PC-3 (cell line): ENCODE results near the gene COL25A1. TPM values are rescaled to one million over a fixed set of nuclear protein-coding genes. Genes with fewer than 3 reads are reported as not detected.

Experiments
- ATAC-seq: fragments of 200-7000 bp; cut with Tn5 transposase; 2 replicates; pipeline ENCODE4 v1.9.1; 2020; ENCODE audit warnings: mild to moderate bottlenecking, moderate library complexity
- BruUV-seq: library from RNA; stranded (reverse); fragments of 400-500 nt; replicated peaks from 2 replicates; lab custom pipeline; 2021; lab: Mats Ljungman, UMichigan
- CTCF ChIA-PET: fragments of 300-600 bp; sonication (Branson Sonifier 250); formaldehyde crosslinking; loops from one replicate; lab custom pipeline; 2022; ENCODE audit warnings: antibody characterized with exemption; lab: Charles Lee
- POLR2A ChIA-PET: fragments of 300-600 bp; sonication (Branson Sonifier 250); formaldehyde crosslinking; loops from one replicate; lab custom pipeline; 2022; ENCODE audit warnings: antibody characterized with exemption; ENCODE audit not compliant: unreplicated experiment; lab: Charles Lee
- DNase-seq: peaks from one replicate; pipeline ENCODE4 v3.0.0-alpha.2; 2015
- H2AFZ ChIP-seq: fragments of 300-600 bp; sonication (generic); 2 replicates; pipeline ENCODE4 v1.6.0; 2016; ENCODE audit warnings: antibody characterized with exemption, low read length
- H3F3A ChIP-seq: fragments of 300-600 bp; sonication (generic); one replicate; pipeline ENCODE4 v1.6.0; 2017; ENCODE audit warnings: antibody characterized with exemption, low read length, control low read depth, mild to moderate bottlenecking; ENCODE audit not compliant: unreplicated experiment
- H3K27ac ChIP-seq: fragments of 300-600 bp; sonication (generic); 2 replicates; pipeline ENCODE4 v1.5.1; 2016; ENCODE audit warnings: mild to moderate bottlenecking, low read length
- H3K27me3 ChIP-seq: fragments of 300-600 bp; sonication (generic); 2 replicates; pipeline ENCODE4 v1.6.1; 2016; ENCODE audit warnings: low read length, mixed read lengths
- H3K36me3 ChIP-seq: fragments of 300-600 bp; sonication (generic); 2 replicates; pipeline ENCODE4 v1.6.1; 2016; ENCODE audit warnings: low read depth, mixed run types, low read length, mixed read lengths
- H3K4me1 ChIP-seq: fragments of 300-600 bp; sonication (generic); 2 replicates; pipeline ENCODE4 v1.5.1; 2016; ENCODE audit warnings: low read length; ENCODE audit not compliant: insufficient read depth
- H3K4me2 ChIP-seq: fragments of 300-600 bp; sonication (generic); 2 replicates; pipeline ENCODE4 v1.6.0; 2016; ENCODE audit warnings: low read length
- H3K4me3 ChIP-seq: fragments of 300-600 bp; sonication (generic); 2 replicates; pipeline ENCODE4 v1.5.1; 2016; ENCODE audit warnings: mild to moderate bottlenecking, low read length, mixed read lengths
- H3K79me2 ChIP-seq: fragments of 300-600 bp; sonication (generic); 2 replicates; pipeline ENCODE4 v1.6.1; 2017; ENCODE audit warnings: low read length, mixed read lengths
- H3K9ac ChIP-seq: fragments of 300-600 bp; sonication (generic); 2 replicates; pipeline ENCODE4 v1.6.0; 2016; ENCODE audit warnings: mild to moderate bottlenecking, low read length
- H3K9me2 ChIP-seq: fragments of 300-600 bp; sonication (generic); replicated peaks from 2 replicates; pipeline ENCODE4 v1.6.1; 2016; ENCODE audit warnings: mixed run types, low read length, mixed read lengths
- H3K9me3 ChIP-seq: fragments of 300-600 bp; sonication (generic); 2 replicates; pipeline ENCODE4 v1.6.1; 2016; ENCODE audit warnings: low read length, mixed read lengths
- H4K20me1 ChIP-seq: fragments of 300-600 bp; sonication (generic); 2 replicates; pipeline ENCODE4 v1.6.1; 2016; ENCODE audit warnings: low read length, mixed read lengths
- EZH2 ChIP-seq: fragments of 300-600 bp; sonication (generic); IDR thresholded peaks from one replicate; pipeline ENCODE4 v1.6.1; 2017; ENCODE audit warnings: antibody characterized with exemption, mild to moderate bottlenecking, low read length; ENCODE audit not compliant: unreplicated experiment
- EZH2phosphoT487 ChIP-seq: fragments of 300-600 bp; sonication (generic); IDR thresholded peaks from 2 replicates; pipeline ENCODE4 v1.6.1; 2018; ENCODE audit warnings: mild to moderate bottlenecking, antibody characterized with exemption, low read length, borderline replicate concordance
- intact Hi-C: fragments of 100-400 bp; cut with micrococcal nuclease; formaldehyde crosslinking; loops from 2 replicates; pipeline ENCODE4 v1.9.0; 2023
- total RNA-seq: library from RNA; depleted of rRNA; stranded (reverse); fragments of >200 nt; gene quantifications from 2 replicates; pipeline ENCODE4 v1.2.3, GENCODE V29; 2014
- TF ChIP-seq, protein P1 (sequence below): fragments of 300-600 bp; sonication (generic); conservative IDR thresholded peaks from 2 replicates; pipeline ENCODE4 v1.5.1; 2017; ENCODE audit warnings: antibody characterized with exemption, low read depth, mild to moderate bottlenecking, low read length

The COL25A1 gene
- total RNA-seq, 1 experiment from 2014 or later = not detected

DNA sequence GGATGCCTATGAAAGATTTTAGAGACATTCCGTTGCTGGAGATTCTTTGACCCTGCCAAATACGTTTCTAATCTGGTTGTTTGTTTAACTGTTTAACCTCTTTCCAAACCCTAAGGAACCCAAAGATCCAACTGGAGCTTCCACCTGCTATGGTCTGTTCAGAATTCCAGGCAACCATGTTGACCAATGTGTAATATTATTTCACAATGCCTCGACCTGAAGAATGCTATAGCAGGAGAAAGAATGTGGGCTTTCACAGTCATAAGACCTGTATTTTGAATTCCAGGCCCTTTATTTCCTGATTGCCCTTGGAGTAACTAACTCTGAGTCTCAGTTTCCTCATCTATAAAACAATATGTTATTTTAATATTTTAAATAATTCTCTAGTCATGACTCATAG is 90.8 kb downstream of the COL25A1 start:
- no peak for ATAC-seq
- H3K36me3 ChIP-seq = no peaks in the 10 kb centered on the region
- H3K9me2 ChIP-seq = no peaks in the 10 kb centered on the region
- no peaks in the 10 kb centered on the region for H3K79me2 ChIP-seq
- no peaks in the 10 kb centered on the region for H4K20me1 ChIP-seq
- BruUV-seq = no TSS peak
- peaks cover 16% of the 10 kb centered on the region for H3K27me3 ChIP-seq
- no peak overlapping the region for H3K9ac ChIP-seq
- H3K9me3 ChIP-seq = no peaks in the 10 kb centered on the region
- no peak overlapping the region for H3K27ac ChIP-seq
- POLR2A ChIA-PET = no interaction called here
- CTCF ChIA-PET = no interaction called here
- no peak for DNase-seq
- no peaks in the 10 kb centered on the region for H3F3A ChIP-seq
- no peak overlapping the region for H2AFZ ChIP-seq
- H3K4me1 ChIP-seq = no peaks in the 10 kb centered on the region
- H3K4me2 ChIP-seq = no peak overlapping the region
- intact Hi-C loops = no loop called here
- no peak overlapping the region for H3K4me3 ChIP-seq
- TF ChIP-seq, protein P1, sequence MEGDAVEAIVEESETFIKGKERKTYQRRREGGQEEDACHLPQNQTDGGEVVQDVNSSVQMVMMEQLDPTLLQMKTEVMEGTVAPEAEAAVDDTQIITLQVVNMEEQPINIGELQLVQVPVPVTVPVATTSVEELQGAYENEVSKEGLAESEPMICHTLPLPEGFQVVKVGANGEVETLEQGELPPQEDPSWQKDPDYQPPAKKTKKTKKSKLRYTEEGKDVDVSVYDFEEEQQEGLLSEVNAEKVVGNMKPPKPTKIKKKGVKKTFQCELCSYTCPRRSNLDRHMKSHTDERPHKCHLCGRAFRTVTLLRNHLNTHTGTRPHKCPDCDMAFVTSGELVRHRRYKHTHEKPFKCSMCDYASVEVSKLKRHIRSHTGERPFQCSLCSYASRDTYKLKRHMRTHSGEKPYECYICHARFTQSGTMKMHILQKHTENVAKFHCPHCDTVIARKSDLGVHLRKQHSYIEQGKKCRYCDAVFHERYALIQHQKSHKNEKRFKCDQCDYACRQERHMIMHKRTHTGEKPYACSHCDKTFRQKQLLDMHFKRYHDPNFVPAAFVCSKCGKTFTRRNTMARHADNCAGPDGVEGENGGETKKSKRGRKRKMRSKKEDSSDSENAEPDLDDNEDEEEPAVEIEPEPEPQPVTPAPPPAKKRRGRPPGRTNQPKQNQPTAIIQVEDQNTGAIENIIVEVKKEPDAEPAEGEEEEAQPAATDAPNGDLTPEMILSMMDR = no peak
- TF ChIP-seq EZH2phosphoT487 (no peak), EZH2 (no peak)

DNA sequence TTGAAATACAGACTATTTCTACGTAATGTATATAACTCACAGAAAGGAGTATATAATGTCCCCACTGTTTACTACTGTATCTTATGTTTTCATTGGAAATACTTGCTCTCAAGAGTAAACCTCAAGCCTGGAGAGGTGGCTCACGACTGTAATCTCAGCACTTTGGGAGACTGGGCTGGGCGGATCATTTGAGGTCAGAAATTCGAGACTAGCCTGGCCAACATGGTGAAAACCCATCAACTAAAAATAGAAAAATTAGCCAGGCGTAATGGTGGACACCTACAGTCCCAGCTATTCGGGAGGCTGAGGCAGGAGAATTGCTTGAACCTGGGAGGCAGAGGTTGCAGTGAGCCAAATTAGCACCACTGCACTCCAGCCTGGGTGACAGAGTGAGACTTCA is 92.8 kb downstream of the COL25A1 start:
- Histone ChIP-seq H3F3A (no peaks in the 10 kb centered on the region), H2AFZ (no peak overlapping the region), H3K4me1 (no peaks in the 10 kb centered on the region), H3K4me3 (no peak overlapping the region), H3K36me3 (no peaks in the 10 kb centered on the region), H3K4me2 (no peak overlapping the region), H3K79me2 (no peaks in the 10 kb centered on the region), H3K9ac (no peak overlapping the region), H3K27ac (no peak overlapping the region), H3K9me3 (no peaks in the 10 kb centered on the region), H4K20me1 (no peaks in the 10 kb centered on the region), H3K27me3 (peaks cover 16% of the 10 kb centered on the region), H3K9me2 (no peaks in the 10 kb centered on the region)
- no peak for DNase-seq
- ATAC-seq = no peak
- ChIA-PET CTCF (no interaction called here), POLR2A (no interaction called here)
- intact Hi-C loops = no loop called here
- BruUV-seq = no TSS peak
- TF ChIP-seq, protein P1 = no peak

- ATAC-seq = no peak
- H3F3A ChIP-seq = no peaks in the 10 kb centered on the region
- POLR2A ChIA-PET = no interaction called here
- H3K27me3 ChIP-seq = peaks cover 16% of the 10 kb centered on the region
- no peak overlapping the region for H3K9ac ChIP-seq
- intact Hi-C loops = no loop called here
- no peak for DNase-seq
- H3K4me2 ChIP-seq = no peak overlapping the region
- H4K20me1 ChIP-seq = no peaks in the 10 kb centered on the region
- no peaks in the 10 kb centered on the region for H3K36me3 ChIP-seq
- H3K4me3 ChIP-seq = no peak overlapping the region
- no peaks in the 10 kb centered on the region for H3K79me2 ChIP-seq
- H3K27ac ChIP-seq = no peak overlapping the region
- H3K9me3 ChIP-seq = no peaks in the 10 kb centered on the region
- H2AFZ ChIP-seq = no peak overlapping the region
- TF ChIP-seq EZH2 = no peak
- no TSS peak for BruUV-seq
- CTCF ChIA-PET = no interaction called here
- H3K9me2 ChIP-seq = no peaks in the 10 kb centered on the region
- H3K4me1 ChIP-seq = no peaks in the 10 kb centered on the region
Observed at GRCh38 chr4:109207898-109208297, 94.6 kb downstream of the COL25A1 start.
